Sigmoid colon (tissue), 7 donors: ENCODE results near the gene CHRND. TPM values are rescaled to one million over a fixed set of nuclear protein-coding genes. Genes with fewer than 3 reads are reported as not detected.

ENCODE experiments used
- DNase-seq: peaks from one replicate; pipeline ENCODE4 v3.0.0-alpha.2; 2019
- H3K27ac ChIP-seq, 4 donors: fragments of 200-600 bp; sonication (generic); one replicate each; pipeline ENCODE4 v1.5.1; 2016 to 2019; ENCODE audit warnings: mild to moderate bottlenecking in 1 of 4
- H3K27me3 ChIP-seq, 3 donors: fragments of 200-600 bp; sonication (generic); one replicate each; pipeline ENCODE4 v1.5.1; 2019; ENCODE audit warnings: mild to moderate bottlenecking in 1 of 3
- H3K36me3 ChIP-seq, 4 donors: fragments of 200-600 bp; sonication (generic); one replicate each; pipeline ENCODE4 v1.5.1; 2016 to 2019
- H3K4me1 ChIP-seq, 4 donors: fragments of 200-600 bp; sonication (generic); one replicate each; pipeline ENCODE4 v1.5.1; 2017 to 2019
- H3K4me3 ChIP-seq, 4 donors: fragments of 200-600 bp; sonication (generic); one replicate each; pipeline ENCODE4 v1.5.1; 2017 to 2019; ENCODE audit warnings: mild to moderate bottlenecking in 2 of 4, moderate library complexity in 1 of 4
- H3K9me3 ChIP-seq, 4 donors: fragments of 200-600 bp in 3 of 4; sonication (generic) in 3 of 4; one replicate each; pipeline versions ENCODE4 v1.5.1 to v1.6.1; 2013 to 2019
- CTCF ChIP-seq, 4 experiments: fragments of 450-650 bp in 3 of 4; fragments of 200-600 bp in 1 of 4; IDR thresholded peaks; one replicate each; pipeline ENCODE4 v1.5.1; 2016 to 2019; ENCODE audit warnings: antibody characterized with exemption in 4 of 4, mild to moderate bottlenecking in 3 of 4, moderate library complexity in 2 of 4
- EP300 ChIP-seq, 4 donors: sonication (generic); formaldehyde crosslinking; IDR thresholded peaks; one replicate each; pipeline ENCODE4 v1.6.1; 2017; ENCODE audit warnings: antibody characterized with exemption in 4 of 4
- POLR2A ChIP-seq, 2 donors: fragments of 450-650 bp; IDR thresholded peaks; one replicate each; pipeline ENCODE4 v1.6.1; 2016; ENCODE audit warnings: antibody characterized with exemption in 2 of 2, mild to moderate bottlenecking in 2 of 2, moderate library complexity in 2 of 2
- POLR2AphosphoS5 ChIP-seq, 4 donors: sonication (generic); formaldehyde crosslinking; IDR thresholded peaks; one replicate each; pipeline ENCODE4 v1.6.1; 2017; ENCODE audit warnings: antibody characterized with exemption in 4 of 4
- WGBS, 2 donors: extraction: QIAGEN DNeasy Blood & Tissue Kit; methylation state at CpG; one replicate each; pipeline ENCODE4 v1.1.7; 2013; 5-methylcytosine and 5-hydroxymethylcytosine counted together
- intact Hi-C: fragments of 100-400 bp; cut with DNase I; formaldehyde crosslinking; loops from one replicate; pipeline ENCODE4 v1.15.1; 2023
- polyA plus RNA-seq, 3 donors: library from polyadenylated mRNA; stranded (reverse); fragments of 200-250 nt; gene quantifications; one replicate each; pipeline ENCODE4 v1.2.3, GENCODE V29; 2013
- total RNA-seq, 4 donors: library from RNA; depleted of rRNA; stranded (reverse); fragments of >200 nt; gene quantifications; one replicate each; pipeline ENCODE4 v1.1.0, GENCODE V29; 2016
- donor health status: healthy with polysubstance abuse.
- donor health status: Bipolar disorder and iron deficiency.
- donor health status: healthy.

Gene CHRND
- total and polyA plus RNA-seq, 7 donors = not detected

- Histone ChIP-seq H3K27ac (no peak overlapping the region), H3K9me3 (no peaks in the 10 kb centered on the region), H3K27me3 (peaks cover 30 to 74% (median 51%) of the 10 kb centered on the region in 3 donors), H3K36me3 (no peaks in the 10 kb centered on the region), H3K4me3 (peak overlapping the region in 3 of 4 donors; percentile 2 to 39 (median 38)), H3K4me1 (peaks cover 0 to 31% (median 29%) of the 10 kb centered on the region in 4 donors)
- WGBS, 2 donors = 6 to 8% methylated on average over 66 of the region's 66 CpGs
- no peak for DNase-seq
- intact Hi-C loops = loop anchor here (2.0 to 5.0 kb wide), 2 partner anchors 81 to 615 kb away; no protein-coding TSS in a partner anchor
- TF ChIP-seq POLR2AphosphoS5 (IDR thresholded peaks at IDR 0.05) = no peak
- TF ChIP-seq CTCF (IDR thresholded peaks at IDR 0.05) = peak in 3 of 4 experiments; percentile 26 to 95 (median 31)
These were observed 3.9 kb upstream of the CHRND start for GRCh38 chr2:232521959-232522622.

- H3K4me3 ChIP-seq = peak overlapping the region in 2 of 4 donors; percentile 38 to 39
- 14 to 23% methylated on average over 46 of the region's 46 CpGs for WGBS, 2 donors
- no peaks in the 10 kb centered on the region for H3K36me3 ChIP-seq
- peaks cover 0 to 31% (median 29%) of the 10 kb centered on the region in 4 donors for H3K4me1 ChIP-seq
- peaks cover 30 to 74% (median 51%) of the 10 kb centered on the region in 3 donors for H3K27me3 ChIP-seq
- H3K27ac ChIP-seq = no peak overlapping the region
- TF ChIP-seq POLR2A (IDR thresholded peaks at IDR 0.05) = no peak
- no peak for TF ChIP-seq CTCF (IDR thresholded peaks at IDR 0.05)
- TF ChIP-seq POLR2AphosphoS5 (IDR thresholded peaks at IDR 0.05) = no peak
- no peak for TF ChIP-seq EP300 (IDR thresholded peaks at IDR 0.05)
- no peak for DNase-seq
- intact Hi-C loops = loop anchor here (2.0 to 5.0 kb wide), 2 partner anchors 82 to 616 kb away; no protein-coding TSS in a partner anchor
- no peaks in the 10 kb centered on the region for H3K9me3 ChIP-seq
These were observed 3.1 kb upstream of the CHRND start for GRCh38 chr2:232522623-232523401.

GRCh38 chr2:232523402-232523681 is 2.6 kb upstream of the CHRND start:
- 10 to 17% methylated on average over 16 of the region's 16 CpGs for WGBS, 2 donors
- peaks cover 30 to 74% (median 51%) of the 10 kb centered on the region in 3 donors for H3K27me3 ChIP-seq
- H3K27ac ChIP-seq = no peak overlapping the region
- no peaks in the 10 kb centered on the region for H3K9me3 ChIP-seq
- no peak overlapping the region for H3K4me3 ChIP-seq
- intact Hi-C loops = loop anchor here (2.0 to 5.0 kb wide), 2 partner anchors 83 to 616 kb away; no protein-coding TSS in a partner anchor
- H3K36me3 ChIP-seq = no peaks in the 10 kb centered on the region
- no peak for TF ChIP-seq EP300 (IDR thresholded peaks at IDR 0.05)
- no peak for TF ChIP-seq POLR2AphosphoS5 (IDR thresholded peaks at IDR 0.05)
- TF ChIP-seq CTCF (IDR thresholded peaks at IDR 0.05) = no peak
- no peak for TF ChIP-seq POLR2A (IDR thresholded peaks at IDR 0.05)
- DNase-seq = no peak
- H3K4me1 ChIP-seq = peaks cover 0 to 31% (median 29%) of the 10 kb centered on the region in 4 donors

GRCh38 chr2:232523682-232524597 is 2.0 kb upstream of the CHRND start:
- Histone ChIP-seq H3K36me3 (no peaks in the 10 kb centered on the region), H3K27me3 (peaks cover 30 to 74% (median 51%) of the 10 kb centered on the region in 3 donors), H3K4me3 (peak overlapping the region in 3 of 4 donors; percentile 9 to 36 (median 33)), H3K27ac (no peak overlapping the region), H3K9me3 (no peaks in the 10 kb centered on the region), H3K4me1 (peaks cover 0 to 31% (median 29%) of the 10 kb centered on the region in 4 donors)
- WGBS, 2 donors = 1% methylated on average over 75 of the region's 75 CpGs
- no peak for TF ChIP-seq CTCF (IDR thresholded peaks at IDR 0.05)
- TF ChIP-seq EP300 (IDR thresholded peaks at IDR 0.05) = no peak
- TF ChIP-seq POLR2A (IDR thresholded peaks at IDR 0.05) = no peak
- TF ChIP-seq POLR2AphosphoS5 (IDR thresholded peaks at IDR 0.05) = no peak
- no peak for DNase-seq
- intact Hi-C loops = loop anchor here (2.0 to 5.0 kb wide), 2 partner anchors 83 to 617 kb away; no protein-coding TSS in a partner anchor
